GM21390 (cell line): Measurements from ENCODE around the gene FYB1.
"Not testable (repeated sequence)": the region's sequence is repeated elsewhere in the genome, so short reads cannot be mapped to it uniquely, and the experiment has no call there.

Experiments used
- ATAC-seq: cut with Tn5 transposase; IDR thresholded peaks from one replicate; pipeline ENCODE4 v1.9.1; 2021; ENCODE audit not compliant: unreplicated experiment

FYB1 gene

GRCh38 chr5:39190311-39191102 is 28.9 kb downstream of the FYB1 start:
- no peak for ATAC-seq

- ATAC-seq, result no peak
These were observed 29.9 kb downstream of the FYB1 start for GRCh38 chr5:39189292-39189955.

- no peak for ATAC-seq
These were observed 31.3 kb downstream of the FYB1 start for GRCh38 chr5:39187831-39188731.

- ATAC-seq, result no peak
These were observed 32.4 kb downstream of the FYB1 start for GRCh38 chr5:39186722-39187539.

GRCh38 chr5:39186289-39186688 is 33.1 kb downstream of the FYB1 start:
- no peak for ATAC-seq

- ATAC-seq, result no peak
These were observed 33.6 kb downstream of the FYB1 start for GRCh38 chr5:39185761-39186160.

GRCh38 chr5:39179561-39179960 is 39.8 kb downstream of the FYB1 start:
- not testable (repeated sequence) for ATAC-seq

- no peak for ATAC-seq
These were observed 40.5 kb downstream of the FYB1 start for GRCh38 chr5:39178861-39179260.

- no peak for ATAC-seq
These were observed 41.2 kb downstream of the FYB1 start for GRCh38 chr5:39178171-39178570.

GRCh38 chr5:39177631-39177964 is 41.8 kb downstream of the FYB1 start:
- peak; percentile 69 for ATAC-seq

GRCh38 chr5:39176759-39177630 is 42.4 kb downstream of the FYB1 start:
- peak; percentile 56 for ATAC-seq

- ATAC-seq, result no peak
These were observed 43.9 kb downstream of the FYB1 start for GRCh38 chr5:39175273-39175955.

- ATAC-seq, result no peak
These were observed 46.3 kb downstream of the FYB1 start for GRCh38 chr5:39173069-39173468.

- ATAC-seq, result no peak
These were observed 46.8 kb downstream of the FYB1 start for GRCh38 chr5:39172593-39172992.

- no peak for ATAC-seq
These were observed 47.7 kb downstream of the FYB1 start for GRCh38 chr5:39171647-39172046.

GRCh38 chr5:39169081-39169480 is 50.3 kb downstream of the FYB1 start:
- ATAC-seq, result no peak

GRCh38 chr5:39167972-39168342 is 51.4 kb downstream of the FYB1 start:
- no peak for ATAC-seq

GRCh38 chr5:39167141-39167971 is 52.0 kb downstream of the FYB1 start:
- no peak for ATAC-seq
